K562 (cell line): Measurements from ENCODE around the gene TRIOBP. TPM values are rescaled to one million over a fixed set of nuclear protein-coding genes. Genes with fewer than 3 reads are reported as not detected.

Experiments
- C11orf30 ChIP-seq: fragments of 450-650 bp; IDR thresholded peaks from 2 replicates; pipeline ENCODE4 v1.6.1; 2016; ENCODE audit warnings: low read depth, mild to moderate bottlenecking
- SP2 ChIP-seq: IDR thresholded peaks from 2 replicates; pipeline ENCODE4 v1.6.1; 2011; ENCODE audit warnings: mild to moderate bottlenecking, low read depth, low read length, moderate library complexity; ENCODE audit not compliant: poor library complexity, severe bottlenecking; ENCODE audit errors: extremely low read depth
- ZNF217 ChIP-seq: sonication (generic); formaldehyde crosslinking; IDR thresholded peaks from 2 replicates; pipeline ENCODE4 v1.8.0; 2022; ENCODE audit warnings: mild to moderate bottlenecking, missing genetic modification reagents
- ZNF384 ChIP-seq: IDR thresholded peaks from 2 replicates; pipeline ENCODE4 v1.6.1; 2012; ENCODE audit warnings: low read depth, low read length, improper control_type of control experiment
- polyA plus RNA-seq, 8 experiments: library from polyadenylated mRNA; depleted of rRNA in 4 of 8; stranded (reverse) in 5 of 8; unstranded in 3 of 8; fragments of >200 nt; fragmentation: Nextera tagmentation in 2 of 8; fragmentation: Illumina TruSeq in 1 of 8; extraction: Ambion mirVana in 2 of 8; extraction: Trizol in 1 of 8; gene quantifications; 2 replicates each; pipeline versions ENCODE4 v1.2.1 to v1.2.3, GENCODE V29; 2011 to 2014; ENCODE audit warnings: inconsistent platforms in 1 of 8, missing spikeins in 1 of 8
- total RNA-seq, 7 experiments: library from RNA; depleted of rRNA in 6 of 7; stranded (reverse); fragments of >200 nt in 6 of 7; fragmentation: Illumina TruSeq in 2 of 7; extraction: Trizol in 2 of 7; gene quantifications; 2 replicates each; pipeline versions ENCODE4 v1.2.1 to v1.2.3, GENCODE V29; 2011 to 2021; ENCODE audit warnings: low replicate concordance in 1 of 7
- TF ChIP-seq, protein P1 (sequence below): fragments of 450-650 bp; IDR thresholded peaks from 2 replicates; pipeline ENCODE4 v1.6.1; 2018; ENCODE audit not compliant: partially characterized antibody

Gene TRIOBP
- total and polyA plus RNA-seq, 9 of the 15 experiments (the other 6 are each of a cell fraction or from before 2014, with no cell fraction given), result 0.24 to 13.8 (median 5.5) TPM

DNA sequence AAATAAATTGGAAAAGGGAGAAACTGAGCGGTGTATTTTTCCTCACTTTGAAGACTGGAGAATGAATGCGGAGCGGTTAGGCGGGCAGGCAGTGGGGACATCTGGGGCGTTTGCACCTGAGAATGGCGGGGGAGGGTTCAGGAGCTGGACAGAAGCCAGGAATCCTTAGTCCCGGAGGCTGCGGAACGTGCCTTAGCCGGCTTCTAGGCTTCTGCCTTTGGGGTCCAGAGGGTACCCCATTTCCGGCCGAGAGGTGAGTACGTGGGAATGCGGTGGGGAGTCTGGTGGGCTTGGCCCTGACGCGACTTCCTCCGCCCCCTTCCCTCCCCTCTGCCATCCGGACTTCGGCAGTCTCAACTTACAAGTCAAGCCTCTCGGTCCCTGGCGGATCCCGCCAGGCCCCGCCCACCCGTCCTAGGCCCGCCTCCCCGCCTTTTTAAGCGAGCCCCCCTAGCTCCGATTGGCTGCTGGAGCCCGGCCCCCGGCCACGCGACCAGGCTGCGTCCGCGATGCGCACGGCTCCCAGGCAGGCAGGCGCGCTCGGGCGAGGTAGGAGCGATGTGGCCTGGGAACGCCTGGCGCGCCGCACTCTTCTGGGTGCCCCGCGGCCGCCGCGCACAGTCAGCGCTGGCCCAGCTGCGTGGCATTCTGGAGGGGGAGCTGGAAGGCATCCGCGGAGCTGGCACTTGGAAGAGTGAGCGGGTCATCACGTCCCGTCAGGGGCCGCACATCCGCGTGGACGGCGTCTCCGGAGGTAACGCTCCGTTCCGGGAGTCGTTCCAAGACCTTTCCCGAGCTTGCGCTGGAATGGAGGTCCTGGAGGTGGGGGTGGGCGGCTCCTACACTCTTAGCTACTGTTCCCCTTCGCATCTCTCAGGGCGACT lies 110.8 kb downstream of the TRIOBP start, which contains the start of gene GCAT (continued):
- TF ChIP-seq ZNF384 (no peak), C11orf30 (peak; percentile 16; the same call in 1 of the 2 replicates), SP2 (no peak), ZNF217 (CRISPR knock-in tag) (no peak)
- TF ChIP-seq, protein P1, sequence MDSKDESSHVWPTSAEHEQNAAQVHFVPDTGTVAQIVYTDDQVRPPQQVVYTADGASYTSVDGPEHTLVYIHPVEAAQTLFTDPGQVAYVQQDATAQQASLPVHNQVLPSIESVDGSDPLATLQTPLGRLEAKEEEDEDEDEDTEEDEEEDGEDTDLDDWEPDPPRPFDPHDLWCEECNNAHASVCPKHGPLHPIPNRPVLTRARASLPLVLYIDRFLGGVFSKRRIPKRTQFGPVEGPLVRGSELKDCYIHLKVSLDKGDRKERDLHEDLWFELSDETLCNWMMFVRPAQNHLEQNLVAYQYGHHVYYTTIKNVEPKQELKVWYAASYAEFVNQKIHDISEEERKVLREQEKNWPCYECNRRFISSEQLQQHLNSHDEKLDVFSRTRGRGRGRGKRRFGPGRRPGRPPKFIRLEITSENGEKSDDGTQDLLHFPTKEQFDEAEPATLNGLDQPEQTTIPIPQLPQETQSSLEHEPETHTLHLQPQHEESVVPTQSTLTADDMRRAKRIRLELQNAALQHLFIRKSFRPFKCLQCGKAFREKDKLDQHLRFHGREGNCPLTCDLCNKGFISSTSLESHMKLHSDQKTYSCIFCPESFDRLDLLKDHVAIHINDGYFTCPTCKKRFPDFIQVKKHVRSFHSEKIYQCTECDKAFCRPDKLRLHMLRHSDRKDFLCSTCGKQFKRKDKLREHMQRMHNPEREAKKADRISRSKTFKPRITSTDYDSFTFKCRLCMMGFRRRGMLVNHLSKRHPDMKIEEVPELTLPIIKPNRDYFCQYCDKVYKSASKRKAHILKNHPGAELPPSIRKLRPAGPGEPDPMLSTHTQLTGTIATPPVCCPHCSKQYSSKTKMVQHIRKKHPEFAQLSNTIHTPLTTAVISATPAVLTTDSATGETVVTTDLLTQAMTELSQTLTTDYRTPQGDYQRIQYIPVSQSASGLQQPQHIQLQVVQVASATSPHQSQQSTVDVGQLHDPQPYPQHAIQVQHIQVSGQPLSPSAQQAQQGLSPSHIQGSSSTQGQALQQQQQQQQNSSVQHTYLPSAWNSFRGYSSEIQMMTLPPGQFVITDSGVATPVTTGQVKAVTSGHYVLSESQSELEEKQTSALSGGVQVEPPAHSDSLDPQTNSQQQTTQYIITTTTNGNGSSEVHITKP, result peak; percentile 94
- TF ChIP-seq, all 486 proteins: peak for 86
